SK-N-SH (cell line): ENCODE results near the gene CYYR1. TPM values are rescaled to one million over a fixed set of nuclear protein-coding genes. Genes with fewer than 3 reads are reported as not detected.

ENCODE experiments used
- CTCF ChIA-PET: fragments of 300-600, 350-600 bp; formaldehyde crosslinking; extraction: SDS; loops from one replicate; lab custom pipeline; 2021; lab: Yijun Ruan, JAX
- POLR2A ChIA-PET: fragments of 350-600 bp; sonication (Branson Sonifier 250); formaldehyde crosslinking; extraction: SDS; loops from one replicate; lab custom pipeline; 2020; ENCODE audit warnings: antibody characterized with exemption, inconsistent platforms; lab: Yijun Ruan, JAX
- DNase-seq: peaks from one replicate; pipeline ENCODE4 v3.0.0; 2012
- H2AFZ ChIP-seq: fragments of 200-600 bp; sonication (generic); 2 replicates; pipeline ENCODE4 v1.8.1; 2016; ENCODE audit warnings: antibody characterized with exemption, mild to moderate bottlenecking, low read depth
- H3F3A ChIP-seq: fragments of 200-600 bp; sonication (generic); replicated peaks from 2 replicates; pipeline ENCODE3; 2016; ENCODE audit warnings: antibody characterized with exemption, mild to moderate bottlenecking; ENCODE audit not compliant: insufficient read depth
- H3K27ac ChIP-seq, 2 experiments: fragments of 200-500 bp in 1 of 2; fragments of 200-600 bp in 1 of 2; sonication (Bioruptor generic) in 1 of 2; sonication (generic), shearing (Covaris generic) in 1 of 2; 2 replicates each; pipeline versions ENCODE4 v1.5.1 to v1.6.1; 2014 to 2016; ENCODE audit warnings: low read depth in 2 of 2, inconsistent platforms in 1 of 2, low read length in 1 of 2, mild to moderate bottlenecking in 1 of 2, mixed read lengths in 1 of 2
- H3K27me3 ChIP-seq: fragments of 200-600 bp; sonication (generic), shearing (Covaris generic); 2 replicates; pipeline ENCODE4 v1.6.1; 2016; ENCODE audit warnings: mixed run types; ENCODE audit not compliant: insufficient read depth
- H3K36me3 ChIP-seq, 2 experiments: fragments of 200-500 bp in 1 of 2; fragments of 200-600 bp in 1 of 2; sonication (Bioruptor generic) in 1 of 2; sonication (generic) in 1 of 2; replicated peaks in 1 of 2; 2 replicates each; pipeline versions ENCODE3 to v1.5.1; 2014 to 2016; ENCODE audit warnings: low read length in 1 of 2, mild to moderate bottlenecking in 1 of 2; ENCODE audit not compliant: insufficient read depth in 2 of 2, control insufficient read depth in 1 of 2
- H3K4me1 ChIP-seq, 2 experiments: fragments of 200-500 bp in 1 of 2; fragments of 200-600 bp in 1 of 2; sonication (Bioruptor generic) in 1 of 2; sonication (generic), shearing (Covaris generic) in 1 of 2; 2 replicates each; pipeline versions ENCODE4 v1.5.1 to v1.6.1; 2014 to 2016; ENCODE audit warnings: low read depth in 1 of 2, low read length in 1 of 2, mixed run types in 1 of 2; ENCODE audit not compliant: insufficient read depth in 2 of 2, control insufficient read depth in 1 of 2
- H3K4me2 ChIP-seq: fragments of 200-600 bp; sonication (generic), shearing (Covaris generic); 2 replicates; pipeline ENCODE4 v1.6.1; 2017; ENCODE audit warnings: mixed run types
- H3K4me3 ChIP-seq, 2 experiments: fragments of 200-500 bp in 1 of 2; fragments of 200-600 bp in 1 of 2; sonication (Bioruptor generic) in 1 of 2; sonication (generic), shearing (Covaris generic) in 1 of 2; 2 replicates each; pipeline versions ENCODE4 v1.5.1 to v1.8.1; 2014 to 2016; ENCODE audit warnings: low read depth in 2 of 2, inconsistent platforms in 1 of 2, low read length in 1 of 2, mild to moderate bottlenecking in 1 of 2, mixed read lengths in 1 of 2, moderate library complexity in 1 of 2
- H3K79me2 ChIP-seq: fragments of 200-600 bp; sonication (generic); 2 replicates; pipeline ENCODE4 v1.8.1; 2017; ENCODE audit warnings: mild to moderate bottlenecking; ENCODE audit not compliant: insufficient read depth
- H3K9ac ChIP-seq: fragments of 200-600 bp; sonication (generic); 2 replicates; pipeline ENCODE4 v1.6.1; 2017; ENCODE audit warnings: mixed run types
- H3K9me2 ChIP-seq: fragments of 200-600 bp; sonication (generic); 2 replicates; pipeline ENCODE4 v1.6.1; 2017; ENCODE audit warnings: mixed run types
- H3K9me3 ChIP-seq: fragments of 200-600 bp; sonication (generic); 2 replicates; pipeline ENCODE4 v1.6.1; 2017; ENCODE audit warnings: mixed run types, mild to moderate bottlenecking, moderate library complexity
- H4K20me1 ChIP-seq: fragments of 200-600 bp; sonication (generic); 2 replicates; pipeline ENCODE4 v1.6.1; 2017; ENCODE audit warnings: mild to moderate bottlenecking, mixed run types; ENCODE audit not compliant: insufficient read depth
- CHD2 ChIP-seq: fragments of 150-350 bp; IDR thresholded peaks from 2 replicates; pipeline ENCODE4 v1.6.1; 2018; ENCODE audit warnings: low read length; ENCODE audit not compliant: partially characterized antibody
- ELF1 ChIP-seq: IDR thresholded peaks from 2 replicates; pipeline ENCODE4 v1.4.0; 2012
- EP300 ChIP-seq, 2 experiments: IDR thresholded peaks; 2 replicates each; pipeline versions ENCODE4 v1.4.0 to v1.6.1; 2012; ENCODE audit warnings: borderline replicate concordance in 1 of 2, low read depth in 1 of 2, low read length in 1 of 2
- EZH2phosphoT487 ChIP-seq: fragments of 200-600 bp; sonication (generic); IDR thresholded peaks from 2 replicates; pipeline ENCODE4 v1.6.1; 2017; ENCODE audit warnings: low read depth, mixed run types, mild to moderate bottlenecking, antibody characterized with exemption, moderate library complexity, borderline replicate concordance
- FOSL2 ChIP-seq: IDR thresholded peaks from 2 replicates; pipeline ENCODE4 v1.4.0; 2012; ENCODE audit warnings: low read depth, mild to moderate bottlenecking, moderate library complexity, borderline replicate concordance
- FOXJ3 ChIP-seq: sonication (generic); formaldehyde crosslinking; IDR thresholded peaks from 2 replicates; pipeline ENCODE4 v1.5.1; 2020; ENCODE audit warnings: mild to moderate bottlenecking, missing genetic modification reagents
- GABPA ChIP-seq: IDR thresholded peaks from 2 replicates; pipeline ENCODE4 v1.4.0; 2012; ENCODE audit warnings: low read depth, mild to moderate bottlenecking
- GATA2 ChIP-seq: sonication (generic); formaldehyde crosslinking; IDR thresholded peaks from 2 replicates; pipeline ENCODE4 v1.5.0; 2020; ENCODE audit warnings: mild to moderate bottlenecking, missing genetic modification reagents
- JUND ChIP-seq: IDR thresholded peaks from 2 replicates; pipeline ENCODE4 v1.4.0; 2012
- MEF2A ChIP-seq: IDR thresholded peaks from 2 replicates; pipeline ENCODE4 v1.4.0; 2012; ENCODE audit warnings: low read depth, borderline replicate concordance
- MXI1 ChIP-seq: IDR thresholded peaks from 2 replicates; pipeline ENCODE4 v1.6.1; 2012; ENCODE audit warnings: mild to moderate bottlenecking, low read depth, low read length, improper control_type of control experiment
- NRF1 ChIP-seq: IDR thresholded peaks from 2 replicates; pipeline ENCODE4 v1.6.1; 2012; ENCODE audit warnings: low read depth, mild to moderate bottlenecking, low read length
- POLR2AphosphoS5 ChIP-seq: IDR thresholded peaks from 2 replicates; pipeline ENCODE4 v1.6.1; 2012; ENCODE audit warnings: low read depth, low read length
- RXRA ChIP-seq: IDR thresholded peaks from 2 replicates; pipeline ENCODE4 v1.4.0; 2012; ENCODE audit warnings: low read depth, mild to moderate bottlenecking, borderline replicate concordance
- SIN3A ChIP-seq: IDR thresholded peaks from 2 replicates; pipeline ENCODE4 v1.6.1; 2012; ENCODE audit warnings: low read depth, mild to moderate bottlenecking, low read length, moderate library complexity, borderline replicate concordance
- TCF12 ChIP-seq: IDR thresholded peaks from 2 replicates; pipeline ENCODE4 v1.4.0; 2012
- TEAD4 ChIP-seq: IDR thresholded peaks from 2 replicates; pipeline ENCODE4 v1.4.0; 2012; ENCODE audit warnings: mild to moderate bottlenecking, borderline replicate concordance; ENCODE audit not compliant: insufficient read depth
- YY1 ChIP-seq: IDR thresholded peaks from 2 replicates; pipeline ENCODE4 v1.4.0; 2012; ENCODE audit warnings: low read depth, mild to moderate bottlenecking
- WGBS: methylation state at CpG from one replicate; pipeline ENCODE4 v1.1.6; 2017; ENCODE audit warnings: low lambda C conversion rate; 5-methylcytosine and 5-hydroxymethylcytosine counted together
- polyA plus RNA-seq, 3 experiments: library from polyadenylated mRNA; depleted of rRNA; stranded (reverse); fragments of >200 nt; gene quantifications; 2 replicates each; pipeline ENCODE4 v1.2.3, GENCODE V29; 2012
- TF ChIP-seq, protein P1 (sequence below): fragments of 150-350 bp; IDR thresholded peaks from 2 replicates; pipeline ENCODE4 v1.6.1; 2016; ENCODE audit warnings: mild to moderate bottlenecking, low read depth, low read length
- TF ChIP-seq, protein P2 (sequence below): fragments of 200-600 bp; sonication (generic); IDR thresholded peaks from 2 replicates; pipeline ENCODE4 v1.6.1; 2017; ENCODE audit warnings: antibody characterized with exemption, mild to moderate bottlenecking, moderate library complexity
- TF ChIP-seq, protein P3 (sequence below): IDR thresholded peaks from 2 replicates; pipeline ENCODE4 v1.4.0; 2012; ENCODE audit warnings: low read depth, borderline replicate concordance

CYYR1 gene
- polyA plus RNA-seq, 1 of the 3 experiments (the other 2 are of a cell fraction) = not detected

DNA sequence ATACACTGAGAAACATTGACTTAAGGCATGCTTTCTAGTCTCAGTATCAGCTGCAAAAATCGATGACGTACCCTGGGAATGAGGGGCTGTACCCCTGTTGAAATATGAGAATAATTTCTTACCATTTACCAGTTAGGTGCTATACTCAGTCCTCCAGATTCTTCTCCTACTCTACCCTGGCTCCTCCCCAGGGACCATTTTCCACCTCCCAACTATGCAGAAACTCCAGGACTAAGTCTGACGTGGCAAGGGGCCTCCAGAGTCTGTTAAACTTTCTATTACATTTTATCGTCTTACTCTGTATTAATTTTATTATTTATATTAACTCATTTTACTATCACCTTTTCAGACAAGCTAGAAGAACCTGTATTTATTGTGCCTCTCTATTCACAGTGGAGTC lies 124.3 kb downstream of the CYYR1 start (continued):
- TF ChIP-seq YY1 = no peak
- TF ChIP-seq JUND = no peak

DNA sequence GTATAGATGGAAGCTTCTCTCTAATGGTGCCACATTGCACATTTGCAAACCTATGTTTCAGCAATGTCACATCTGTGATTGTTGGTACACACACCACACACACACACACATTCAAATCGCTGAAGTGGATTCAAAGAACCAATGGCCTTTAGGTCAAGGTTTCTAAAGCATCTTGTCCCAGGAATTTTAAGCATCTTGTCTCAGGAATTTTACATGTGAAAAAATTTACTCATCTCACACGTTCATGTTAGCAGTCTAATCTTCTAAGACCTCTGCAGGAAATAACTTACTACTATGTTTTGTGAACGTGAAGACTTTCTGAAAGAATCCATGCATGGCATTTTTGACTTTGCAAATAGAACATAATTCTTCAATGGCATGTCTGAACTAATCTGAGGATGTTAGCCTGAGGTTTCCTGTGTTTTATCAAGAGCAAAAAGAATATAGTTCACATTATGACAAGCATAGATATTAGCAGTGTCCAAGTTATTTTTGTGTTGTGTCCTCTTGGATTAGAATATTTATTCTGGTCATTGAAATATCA lies 125.1 kb downstream of the CYYR1 start:
- Histone ChIP-seq H3K9me3 (no peaks in the 10 kb centered on the region), H3K4me3 (no peak overlapping the region), H3F3A (no peaks in the 10 kb centered on the region), H3K9me2 (no peaks in the 10 kb centered on the region), H3K4me1 (no peaks in the 10 kb centered on the region), H4K20me1 (no peaks in the 10 kb centered on the region), H3K9ac (no peak overlapping the region), H2AFZ (no peak overlapping the region), H3K36me3 (no peaks in the 10 kb centered on the region), H3K79me2 (no peaks in the 10 kb centered on the region), H3K27me3 (no peaks in the 10 kb centered on the region), H3K27ac (no peak overlapping the region), H3K4me2 (no peak overlapping the region)
- ChIA-PET POLR2A (no interaction called here), CTCF (no interaction called here)
- WGBS = 30% methylated on average over 3 of the region's 3 CpGs
- DNase-seq = no peak
- TF ChIP-seq GABPA (no peak), JUND (no peak), NRF1 (no peak), MEF2A (no peak), EP300 (IDR thresholded peaks at IDR 0.05; ENCODE audit: borderline replicate concordance in 1 of 2, low read depth in 1 of 2, low read length in 1 of 2) (no peak), TCF12 (no peak), TEAD4 (no peak), EZH2phosphoT487 (no peak), ELF1 (no peak), CHD2 (no peak)
- TF ChIP-seq, protein P1, sequence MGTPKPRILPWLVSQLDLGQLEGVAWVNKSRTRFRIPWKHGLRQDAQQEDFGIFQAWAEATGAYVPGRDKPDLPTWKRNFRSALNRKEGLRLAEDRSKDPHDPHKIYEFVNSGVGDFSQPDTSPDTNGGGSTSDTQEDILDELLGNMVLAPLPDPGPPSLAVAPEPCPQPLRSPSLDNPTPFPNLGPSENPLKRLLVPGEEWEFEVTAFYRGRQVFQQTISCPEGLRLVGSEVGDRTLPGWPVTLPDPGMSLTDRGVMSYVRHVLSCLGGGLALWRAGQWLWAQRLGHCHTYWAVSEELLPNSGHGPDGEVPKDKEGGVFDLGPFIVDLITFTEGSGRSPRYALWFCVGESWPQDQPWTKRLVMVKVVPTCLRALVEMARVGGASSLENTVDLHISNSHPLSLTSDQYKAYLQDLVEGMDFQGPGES = no peak
- TF ChIP-seq, protein P2, sequence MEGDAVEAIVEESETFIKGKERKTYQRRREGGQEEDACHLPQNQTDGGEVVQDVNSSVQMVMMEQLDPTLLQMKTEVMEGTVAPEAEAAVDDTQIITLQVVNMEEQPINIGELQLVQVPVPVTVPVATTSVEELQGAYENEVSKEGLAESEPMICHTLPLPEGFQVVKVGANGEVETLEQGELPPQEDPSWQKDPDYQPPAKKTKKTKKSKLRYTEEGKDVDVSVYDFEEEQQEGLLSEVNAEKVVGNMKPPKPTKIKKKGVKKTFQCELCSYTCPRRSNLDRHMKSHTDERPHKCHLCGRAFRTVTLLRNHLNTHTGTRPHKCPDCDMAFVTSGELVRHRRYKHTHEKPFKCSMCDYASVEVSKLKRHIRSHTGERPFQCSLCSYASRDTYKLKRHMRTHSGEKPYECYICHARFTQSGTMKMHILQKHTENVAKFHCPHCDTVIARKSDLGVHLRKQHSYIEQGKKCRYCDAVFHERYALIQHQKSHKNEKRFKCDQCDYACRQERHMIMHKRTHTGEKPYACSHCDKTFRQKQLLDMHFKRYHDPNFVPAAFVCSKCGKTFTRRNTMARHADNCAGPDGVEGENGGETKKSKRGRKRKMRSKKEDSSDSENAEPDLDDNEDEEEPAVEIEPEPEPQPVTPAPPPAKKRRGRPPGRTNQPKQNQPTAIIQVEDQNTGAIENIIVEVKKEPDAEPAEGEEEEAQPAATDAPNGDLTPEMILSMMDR = no peak

DNA sequence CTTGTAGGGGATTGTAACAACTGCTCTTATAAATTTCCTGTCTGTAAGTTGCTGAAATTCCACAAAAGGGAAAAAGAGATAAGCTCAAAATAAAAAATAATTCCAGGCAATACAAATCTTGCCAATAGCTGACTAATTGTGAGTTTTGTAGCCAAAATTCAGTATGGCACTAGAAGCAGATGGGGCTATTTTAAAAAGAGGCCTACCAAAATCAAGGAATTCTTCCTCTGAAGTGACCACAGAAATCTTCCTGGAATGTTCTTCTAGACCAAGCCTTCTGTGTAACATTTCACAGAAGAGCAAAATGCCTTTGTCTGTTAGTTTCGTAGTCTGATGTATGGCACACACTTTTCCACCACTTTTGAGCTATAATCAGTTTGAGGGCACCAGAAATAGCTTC lies 127.6 kb downstream of the CYYR1 start:
- H3K9ac ChIP-seq = no peak overlapping the region
- H3K4me2 ChIP-seq = no peak overlapping the region
- WGBS = 25% methylated on average over 1 of the region's 1 CpG
- no peak overlapping the region for H3K4me3 ChIP-seq
- H3K79me2 ChIP-seq = no peaks in the 10 kb centered on the region
- H3K36me3 ChIP-seq = no peaks in the 10 kb centered on the region
- H2AFZ ChIP-seq = no peak overlapping the region
- no peaks in the 10 kb centered on the region for H4K20me1 ChIP-seq
- ChIA-PET CTCF (interaction anchor here (0.6 kb wide), 1 partner anchor 90 kb away, joined by 3 read pairs; no protein-coding TSS in a partner anchor), POLR2A (no interaction called here)
- H3K27me3 ChIP-seq = no peaks in the 10 kb centered on the region
- DNase-seq = no peak
- H3K9me3 ChIP-seq = no peaks in the 10 kb centered on the region
- no peaks in the 10 kb centered on the region for H3K9me2 ChIP-seq
- H3F3A ChIP-seq = no peaks in the 10 kb centered on the region
- H3K27ac ChIP-seq = no peak overlapping the region
- H3K4me1 ChIP-seq = no peaks in the 10 kb centered on the region
- TF ChIP-seq FOSL2 (no peak), TEAD4 (no peak), RXRA (no peak), MEF2A (no peak), GATA2 (CRISPR knock-in tag) (no peak), MXI1 (no peak), SIN3A (no peak), NRF1 (no peak), POLR2AphosphoS5 (no peak), FOXJ3 (no peak), JUND (no peak)
- TF ChIP-seq, protein P2 = no peak
- TF ChIP-seq, protein P3, sequence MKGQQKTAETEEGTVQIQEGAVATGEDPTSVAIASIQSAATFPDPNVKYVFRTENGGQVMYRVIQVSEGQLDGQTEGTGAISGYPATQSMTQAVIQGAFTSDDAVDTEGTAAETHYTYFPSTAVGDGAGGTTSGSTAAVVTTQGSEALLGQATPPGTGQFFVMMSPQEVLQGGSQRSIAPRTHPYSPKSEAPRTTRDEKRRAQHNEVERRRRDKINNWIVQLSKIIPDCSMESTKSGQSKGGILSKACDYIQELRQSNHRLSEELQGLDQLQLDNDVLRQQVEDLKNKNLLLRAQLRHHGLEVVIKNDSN = no peak
